ENCODE measurements around the gene KTN1.

GRCh38 chr14:55641954-55642353 is 61.9 kb downstream of the KTN1 start:
- TF ChIP-seq POLR2AphosphoS5 (IDR thresholded peaks at IDR 0.05; ENCODE audit: borderline replicate concordance, low read depth, low read length) (no peak), EZH2 (IDR thresholded peaks at IDR 0.05) (no peak)
